Measurements from ENCODE around the gene MID2. TPM values are rescaled to one million over a fixed set of nuclear protein-coding genes. Genes with fewer than 3 reads are reported as not detected.
"Not testable (repeated sequence)": the region's sequence is repeated elsewhere in the genome, so short reads cannot be mapped to it uniquely, and the experiment has no call there.

MID2 gene
- total and polyA plus RNA-seq, 3 donors from 2014 or later: 6.5 to 15.2 (median 11.3) TPM

DNA sequence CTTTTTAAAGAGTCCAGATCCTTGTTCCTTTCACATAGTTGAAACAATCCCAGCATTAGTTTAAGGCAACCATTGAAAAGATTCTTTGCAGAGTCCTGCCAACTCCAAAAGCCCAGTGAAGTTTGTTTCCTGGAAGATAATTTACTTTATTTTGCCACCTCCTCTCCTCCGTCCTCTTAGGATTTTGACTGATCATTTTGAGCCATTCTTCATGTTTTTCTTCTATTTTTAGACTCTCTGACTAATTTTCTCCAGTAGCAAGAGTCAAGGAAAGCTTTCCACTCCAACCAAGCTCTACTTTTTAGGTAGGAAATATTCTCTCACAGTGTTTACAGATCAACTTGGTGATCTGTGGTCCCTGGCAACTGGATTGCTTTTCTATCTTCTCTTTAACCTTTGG, 37.8 kb upstream of the MID2 start:
- H3K4me1 ChIP-seq: no peaks in the 10 kb centered on the region
- H3K4me3 ChIP-seq: no peak overlapping the region
- no peak for DNase-seq
- no peaks in the 10 kb centered on the region for H3K36me3 ChIP-seq (ENCODE audit: low read depth, missing control alignments)
- no peak for TF ChIP-seq POLR2A (IDR thresholded peaks at IDR 0.05)
- TF ChIP-seq, protein P1, sequence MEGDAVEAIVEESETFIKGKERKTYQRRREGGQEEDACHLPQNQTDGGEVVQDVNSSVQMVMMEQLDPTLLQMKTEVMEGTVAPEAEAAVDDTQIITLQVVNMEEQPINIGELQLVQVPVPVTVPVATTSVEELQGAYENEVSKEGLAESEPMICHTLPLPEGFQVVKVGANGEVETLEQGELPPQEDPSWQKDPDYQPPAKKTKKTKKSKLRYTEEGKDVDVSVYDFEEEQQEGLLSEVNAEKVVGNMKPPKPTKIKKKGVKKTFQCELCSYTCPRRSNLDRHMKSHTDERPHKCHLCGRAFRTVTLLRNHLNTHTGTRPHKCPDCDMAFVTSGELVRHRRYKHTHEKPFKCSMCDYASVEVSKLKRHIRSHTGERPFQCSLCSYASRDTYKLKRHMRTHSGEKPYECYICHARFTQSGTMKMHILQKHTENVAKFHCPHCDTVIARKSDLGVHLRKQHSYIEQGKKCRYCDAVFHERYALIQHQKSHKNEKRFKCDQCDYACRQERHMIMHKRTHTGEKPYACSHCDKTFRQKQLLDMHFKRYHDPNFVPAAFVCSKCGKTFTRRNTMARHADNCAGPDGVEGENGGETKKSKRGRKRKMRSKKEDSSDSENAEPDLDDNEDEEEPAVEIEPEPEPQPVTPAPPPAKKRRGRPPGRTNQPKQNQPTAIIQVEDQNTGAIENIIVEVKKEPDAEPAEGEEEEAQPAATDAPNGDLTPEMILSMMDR (IDR thresholded peaks at IDR 0.05): no peak
- intact Hi-C loops (cut with DNase I; ENCODE audit: low total_unique reads): no loop called here
- H3K27ac ChIP-seq: no peak overlapping the region
- no peaks in the 10 kb centered on the region for H3K9me3 ChIP-seq
- H3K27me3 ChIP-seq: no peaks in the 10 kb centered on the region
- 40 to 56% methylated on average over 1 of the region's 1 CpG for WGBS, 2 donors

DNA sequence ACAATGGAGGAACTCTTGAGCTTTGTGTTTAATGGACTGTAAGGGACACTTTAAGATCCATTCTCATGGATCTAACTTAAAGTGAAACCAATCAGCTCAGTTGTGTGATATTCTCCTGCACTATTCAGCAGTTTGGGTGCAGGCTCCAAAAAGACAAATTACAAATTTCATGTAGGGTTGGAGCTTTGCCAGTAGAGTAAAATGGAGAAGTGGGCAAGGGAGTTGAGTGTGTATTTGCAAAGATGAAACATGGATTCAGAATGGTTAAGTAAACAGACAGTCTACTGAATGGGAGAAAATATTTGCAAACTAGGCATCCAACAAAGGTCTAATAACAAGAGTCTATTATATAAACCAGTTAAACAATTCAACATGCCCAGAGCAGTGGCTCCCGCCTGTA, 21.2 kb upstream of the MID2 start:
- TF ChIP-seq, protein P1 (IDR thresholded peaks at IDR 0.05): no peak
- TF ChIP-seq POLR2A (IDR thresholded peaks at IDR 0.05): no peak
- no peak overlapping the region for H3K27ac ChIP-seq
- no peak for DNase-seq
- no peak overlapping the region for H3K4me3 ChIP-seq
- intact Hi-C loops (cut with DNase I; ENCODE audit: low total_unique reads): no loop called here
- 91 to 100% methylated on average over 1 of the region's 1 CpG for WGBS, 2 donors
- H3K27me3 ChIP-seq: no peaks in the 10 kb centered on the region
- H3K36me3 ChIP-seq (ENCODE audit: low read depth, missing control alignments): no peaks in the 10 kb centered on the region
- H3K9me3 ChIP-seq: no peaks in the 10 kb centered on the region
- H3K4me1 ChIP-seq: no peaks in the 10 kb centered on the region

DNA sequence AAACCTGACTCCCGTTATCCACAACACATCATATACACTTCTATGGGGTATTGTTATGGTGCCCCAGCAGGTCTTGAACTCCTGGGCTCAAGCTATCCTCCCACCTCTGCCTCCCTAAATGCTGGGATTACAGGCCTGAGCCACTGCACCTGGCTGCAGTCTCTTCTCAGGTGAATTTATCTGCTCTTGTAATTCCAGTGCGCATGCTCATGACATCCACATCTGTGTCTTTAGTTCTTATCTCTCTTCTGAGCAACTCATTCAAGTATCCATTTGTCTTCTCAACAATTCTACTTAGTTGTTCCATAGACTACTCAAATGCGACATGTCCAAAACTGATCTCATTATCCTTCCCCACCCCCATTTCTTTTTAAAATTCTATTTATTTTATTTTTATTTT, 20.5 kb upstream of the MID2 start:
- no peaks in the 10 kb centered on the region for H3K36me3 ChIP-seq (ENCODE audit: low read depth, missing control alignments)
- 81 to 97% methylated on average over 3 of the region's 3 CpGs for WGBS, 2 donors

DNA sequence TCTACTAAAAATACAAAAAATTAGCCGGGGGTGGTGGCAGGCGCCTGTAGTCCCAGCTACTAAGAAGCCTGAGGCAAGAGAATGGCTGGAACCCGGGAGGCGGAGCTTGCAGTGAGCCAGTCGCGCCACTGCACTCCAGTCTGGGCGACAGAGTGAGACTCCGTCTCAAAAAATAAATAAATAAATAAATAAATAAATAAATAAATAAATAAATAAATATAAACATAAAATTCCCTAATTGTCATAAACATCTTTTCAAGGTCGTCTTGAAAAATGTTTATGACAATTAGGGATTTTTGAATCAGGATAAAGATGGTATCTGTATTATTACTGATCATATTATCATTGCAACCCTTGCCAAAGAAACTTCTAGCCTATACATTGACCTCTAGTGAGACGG, 15.6 kb upstream of the MID2 start:
- H3K9me3 ChIP-seq; DNase-seq; H3K4me1 ChIP-seq; H3K27me3 ChIP-seq; H3K27ac ChIP-seq; H3K4me3 ChIP-seq; intact Hi-C loops (cut with DNase I; ENCODE audit: low total_unique reads); H3K36me3 ChIP-seq (ENCODE audit: low read depth, missing control alignments): not testable (repeated sequence)
- 63 to 75% methylated on average over 9 to 10 of the region's 10 CpGs for WGBS, 2 donors

More for the DNA sequence above, 20.5 kb upstream of the MID2 start:
- Histone ChIP-seq H3K4me1 (no peaks in the 10 kb centered on the region), H3K4me3 (no peak overlapping the region), H3K9me3 (no peaks in the 10 kb centered on the region), H3K27me3 (no peaks in the 10 kb centered on the region), H3K27ac (no peak overlapping the region)
- TF ChIP-seq, protein P1 (IDR thresholded peaks at IDR 0.05): no peak
- no peak for TF ChIP-seq POLR2A (IDR thresholded peaks at IDR 0.05)
- no peak for DNase-seq
- intact Hi-C loops (cut with DNase I; ENCODE audit: low total_unique reads): no loop called here

DNA sequence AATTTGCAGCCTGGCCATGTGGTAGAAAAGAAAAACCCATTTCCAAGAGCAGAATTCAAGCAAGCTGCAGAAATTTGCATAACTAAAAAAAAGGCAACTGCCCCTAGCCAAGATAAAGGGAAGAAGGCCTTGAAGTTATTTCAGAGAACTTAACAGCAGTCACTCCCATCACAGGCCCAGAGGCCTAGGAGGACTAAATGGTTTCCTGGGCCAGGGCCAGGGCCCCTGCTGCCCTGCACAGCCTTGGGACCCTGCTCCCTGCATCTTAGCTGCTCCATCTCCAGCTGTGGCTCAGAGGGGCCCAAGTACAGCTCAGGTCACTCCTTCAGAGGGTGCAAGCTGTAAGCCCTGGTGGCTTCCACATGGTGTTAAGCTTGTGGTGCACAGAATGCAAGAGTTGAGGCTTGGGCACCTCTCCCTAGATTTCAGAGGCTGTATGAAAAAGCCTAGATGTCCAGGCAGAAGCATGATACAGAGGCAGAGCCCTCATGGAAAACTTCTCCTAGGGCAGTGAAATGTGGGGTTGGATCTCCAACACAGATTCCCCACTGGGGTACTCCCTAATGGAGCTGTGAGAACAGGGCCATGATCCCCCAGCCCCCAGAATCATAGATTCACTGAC, 6.7 kb upstream of the MID2 start:
- no peak for TF ChIP-seq POLR2A (IDR thresholded peaks at IDR 0.05)
- TF ChIP-seq, protein P1 (IDR thresholded peaks at IDR 0.05): no peak
- no peak overlapping the region for H3K4me3 ChIP-seq
- intact Hi-C loops (cut with DNase I; ENCODE audit: low total_unique reads): no loop called here
- no peaks in the 10 kb centered on the region for H3K27me3 ChIP-seq
- H3K9me3 ChIP-seq: no peaks in the 10 kb centered on the region
- no peak overlapping the region for H3K27ac ChIP-seq
- H3K4me1 ChIP-seq: no peaks in the 10 kb centered on the region
- DNase-seq: no peak
- H3K36me3 ChIP-seq (ENCODE audit: low read depth, missing control alignments): no peaks in the 10 kb centered on the region

Measured in testis (tissue), 3 donors.